Measurements from ENCODE around the gene PPP1R15B. TPM values are rescaled to one million over a fixed set of nuclear protein-coding genes. Genes with fewer than 3 reads are reported as not detected.

The PPP1R15B gene
- total and polyA plus RNA-seq, 10 of the 15 experiments (the other 5 are each of a cell fraction or from before 2014, with no cell fraction given) = 13.9 to 38.1 (median 26.5) TPM

- TF ChIP-seq NR2C2 (IDR thresholded peaks at IDR 0.05; ENCODE audit: borderline replicate concordance, control insufficient read depth, insufficient read length, low read depth) = no peak
- TF ChIP-seq NR2F1 (conservative IDR thresholded peaks at IDR 0.05) = no peak
- TF ChIP-seq RELA (IDR thresholded peaks at IDR 0.05; ENCODE audit: borderline replicate concordance, partially characterized antibody) = no peak
- no peak; the same call in 1 of the 2 replicates for TF ChIP-seq JUND (IDR thresholded peaks at IDR 0.05; ENCODE audit: low read depth, low read length)
- peak; percentile 97 for TF ChIP-seq POLR2AphosphoS5 (IDR thresholded peaks at IDR 0.05; ENCODE audit: low read length)
- TF ChIP-seq ATF7 (IDR thresholded peaks at IDR 0.05; ENCODE audit: low read depth) = peak; percentile 56; the same call in 1 of the 2 replicates
- TF ChIP-seq NBN (IDR thresholded peaks at IDR 0.05) = peak; percentile 64
- TF ChIP-seq SREBF2 (IDR thresholded peaks at IDR 0.05; ENCODE audit: low read length) = no peak
- TF ChIP-seq YBX1 (IDR thresholded peaks at IDR 0.05) = no peak
- TF ChIP-seq ATF3 (IDR thresholded peaks at IDR 0.05; ENCODE audit: borderline replicate concordance, extremely low read depth, low read depth, low read length) = no peak
- peak; percentile 33 for TF ChIP-seq SIX5 (IDR thresholded peaks at IDR 0.05; ENCODE audit: low read depth, low read length, severe bottlenecking)
- no peak for TF ChIP-seq ZSCAN29 (IDR thresholded peaks at IDR 0.05)
- TF ChIP-seq BMI1 (IDR thresholded peaks at IDR 0.05; ENCODE audit: borderline replicate concordance) = no peak
- no peak for TF ChIP-seq CEBPZ (IDR thresholded peaks at IDR 0.05; ENCODE audit: low read depth, low read length)
- TF ChIP-seq HDAC6 (IDR thresholded peaks at IDR 0.05; ENCODE audit: unreplicated experiment) = peak; percentile 46
- TF ChIP-seq SMAD1 (IDR thresholded peaks at IDR 0.05; ENCODE audit: low read depth, partially characterized antibody) = peak; percentile 33
- TF ChIP-seq HDGF (IDR thresholded peaks at IDR 0.05) = no peak
- TF ChIP-seq TCF3 (IDR thresholded peaks at IDR 0.05; ENCODE audit: borderline replicate concordance, insufficient read depth, low read depth, low read length) = peak; percentile 34; the same call in 1 of the 2 replicates
- no peak for TF ChIP-seq IRF5 (IDR thresholded peaks at IDR 0.05; ENCODE audit: borderline replicate concordance)
- TF ChIP-seq TCF7 (IDR thresholded peaks at IDR 0.05; ENCODE audit: borderline replicate concordance) = no peak
- TF ChIP-seq REST (IDR thresholded peaks at IDR 0.05; ENCODE audit: low read depth, low read length) = no peak
Observed at GRCh38 chr1:204411451-204412204, at the start of gene PPP1R15B (continued).

Data from GM12878 (cell line).